HG02938 (cell line): ENCODE results near the gene ANXA7.
A peak's percentile ranks its signal among the peaks of the same experiment; 100 is the strongest.

ENCODE experiments used
- ATAC-seq: cut with Tn5 transposase; IDR thresholded peaks from one replicate; pipeline ENCODE4 v1.9.1; 2021; ENCODE audit warnings: mild to moderate bottlenecking, moderate library complexity; ENCODE audit not compliant: unreplicated experiment

Gene ANXA7

DNA sequence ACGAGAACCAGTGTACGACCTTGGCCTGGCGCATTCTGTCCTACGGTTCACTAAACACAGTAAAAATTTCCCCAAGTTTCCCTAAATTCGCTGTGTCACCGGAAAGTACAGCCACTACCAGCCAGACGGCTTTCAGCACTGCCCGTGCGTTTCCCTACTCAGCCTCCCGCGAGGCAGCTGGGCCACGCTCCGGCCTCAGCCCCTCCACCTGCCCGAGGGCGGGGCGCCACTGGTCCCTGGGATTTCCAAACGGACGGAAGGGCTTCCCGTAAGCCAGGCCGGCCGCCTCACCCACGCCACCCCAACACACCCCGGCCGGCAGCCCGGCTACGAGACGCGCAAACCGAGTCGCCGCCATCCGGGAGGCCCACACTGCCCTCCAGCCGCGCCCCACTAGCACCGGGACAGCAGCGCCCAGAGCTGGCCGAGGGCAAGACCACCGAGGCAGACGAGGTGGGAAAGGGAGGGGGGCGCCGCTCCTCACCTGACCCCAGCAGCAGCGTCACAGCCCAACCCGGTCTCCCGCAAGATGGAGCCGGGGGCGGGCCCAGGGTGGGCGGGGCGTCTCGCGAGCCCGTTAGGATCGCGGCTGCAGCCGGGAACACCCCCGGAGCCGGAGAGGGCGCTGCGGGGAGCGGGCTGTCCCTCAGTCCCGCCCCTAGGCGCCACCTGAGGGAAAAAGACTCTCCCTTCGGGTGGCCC is at the start of gene ANXA7:
ANXA7 (minus strand) TSS at position 531 of the 702 bp plus-strand sequence. CDS start 13,202 bp downstream, outside the sequence.
- ATAC-seq = peak; percentile 78

DNA sequence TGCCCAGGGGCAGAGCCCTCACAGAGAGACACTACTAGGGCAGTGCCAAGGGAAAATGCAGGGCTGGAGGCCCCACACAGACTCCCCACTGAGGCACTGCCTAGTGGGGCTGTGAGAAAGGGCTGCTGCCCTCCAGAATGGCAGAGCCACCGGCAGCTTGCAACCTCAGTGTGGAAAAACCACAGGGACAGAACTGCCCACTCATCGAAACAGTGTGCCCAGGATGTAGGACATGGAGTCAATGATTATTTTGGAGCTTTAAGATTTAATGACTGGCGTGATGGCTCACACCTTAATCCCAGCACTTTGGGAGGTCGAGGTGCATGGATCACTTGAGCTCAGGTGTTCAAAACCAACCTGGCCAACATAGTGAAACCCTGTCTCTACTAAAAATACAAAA is 47.0 kb upstream of the ANXA7 start:
- no peak for ATAC-seq

DNA sequence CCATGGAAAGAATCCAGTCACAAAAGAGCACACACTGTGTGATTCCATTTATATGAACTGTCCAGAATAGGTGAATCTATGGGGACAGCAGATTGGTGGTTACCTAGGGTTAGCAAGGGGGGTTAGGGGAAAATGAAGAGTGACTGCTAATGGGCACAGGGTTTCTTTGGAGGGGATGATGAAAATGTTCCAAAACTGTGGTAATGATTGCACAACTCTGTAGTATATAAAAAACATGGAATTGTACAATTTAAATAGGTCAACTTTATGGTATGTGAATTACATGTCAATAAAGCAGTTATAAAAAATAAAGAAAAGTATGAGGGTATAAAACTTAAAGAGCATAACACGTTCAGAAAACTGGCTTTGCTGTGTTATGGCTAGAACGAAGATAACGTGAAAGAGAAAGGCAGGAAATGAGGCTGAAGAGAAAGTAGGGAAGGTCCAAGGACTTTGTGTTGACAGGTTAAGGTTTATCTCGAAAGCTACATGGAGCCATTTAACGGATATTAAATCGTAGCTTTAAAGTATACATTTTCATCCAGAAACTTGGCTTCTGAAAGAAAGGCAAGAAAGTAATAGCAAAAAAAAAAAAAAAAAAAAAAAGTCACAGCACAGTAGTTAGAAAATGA is 45.9 kb upstream of the ANXA7 start:
- no peak for ATAC-seq

DNA sequence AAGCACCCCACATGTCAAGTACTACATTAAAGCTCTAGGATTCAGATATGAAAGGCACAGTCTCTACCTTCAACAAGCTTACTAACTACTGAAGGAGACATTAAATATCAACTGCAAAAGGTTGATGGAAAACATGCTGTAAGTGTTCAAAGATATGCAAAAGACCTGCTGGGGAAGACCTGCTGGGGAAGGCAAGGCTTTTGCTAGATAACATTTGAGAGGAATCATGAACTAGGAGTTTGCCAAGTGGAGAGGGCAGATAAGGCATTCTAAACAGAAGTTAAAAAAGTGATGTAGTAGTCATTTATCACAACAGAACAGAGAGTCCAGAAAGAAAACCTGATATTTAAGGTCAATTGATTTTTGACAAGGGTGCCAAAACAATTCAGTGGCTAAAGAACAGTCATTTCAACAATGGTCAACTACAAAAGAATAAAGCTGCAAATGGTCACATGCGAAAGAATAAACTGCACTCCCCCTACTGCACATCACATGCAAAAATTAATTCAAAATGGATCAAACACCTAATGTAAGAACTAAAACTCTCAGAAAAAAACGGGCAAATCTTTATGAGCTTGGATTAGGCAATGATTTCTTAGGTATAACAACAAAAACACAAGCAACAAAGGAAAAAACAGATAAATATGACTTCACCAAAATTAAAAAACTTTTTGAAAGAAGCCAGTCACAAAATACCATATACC is 42.5 kb upstream of the ANXA7 start:
- no peak for ATAC-seq

DNA sequence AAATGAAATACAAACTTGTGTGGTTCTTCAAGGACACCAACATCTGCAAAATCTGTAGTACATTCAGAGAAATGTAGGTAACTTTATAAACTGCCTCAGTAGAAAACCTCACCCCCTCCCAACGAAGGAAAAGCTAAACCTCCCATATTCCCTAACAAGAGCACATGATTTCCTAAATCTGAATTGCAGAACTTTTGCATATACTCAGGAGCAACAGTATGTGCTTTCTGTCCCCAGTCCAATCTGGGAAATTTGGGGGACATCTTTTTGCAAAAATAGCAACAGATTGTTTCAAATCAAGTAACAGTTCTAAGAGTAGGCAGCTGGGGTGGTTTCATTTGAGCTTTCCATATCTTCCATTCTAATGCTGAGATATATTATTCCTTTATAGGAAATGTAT is 35.3 kb upstream of the ANXA7 start:
- ATAC-seq = no peak

DNA sequence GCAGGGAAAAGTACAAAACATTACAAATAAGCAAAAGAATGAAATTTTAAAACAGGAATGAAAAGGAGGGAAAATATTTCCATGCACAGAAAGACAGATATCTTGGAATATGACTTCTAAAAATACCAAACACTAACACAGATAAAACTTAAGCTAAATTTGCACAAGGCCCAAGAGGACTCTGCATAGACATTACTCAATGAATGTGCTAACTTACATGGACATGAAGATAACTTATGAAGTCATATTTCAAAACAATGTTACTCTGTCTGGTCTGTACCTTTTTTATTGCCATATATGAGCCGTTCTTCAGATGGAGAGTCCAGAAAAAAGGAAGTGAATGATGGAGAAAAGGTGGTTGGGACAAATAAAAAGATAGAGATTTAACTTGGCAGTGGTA is 34.5 kb upstream of the ANXA7 start:
- ATAC-seq = no peak

DNA sequence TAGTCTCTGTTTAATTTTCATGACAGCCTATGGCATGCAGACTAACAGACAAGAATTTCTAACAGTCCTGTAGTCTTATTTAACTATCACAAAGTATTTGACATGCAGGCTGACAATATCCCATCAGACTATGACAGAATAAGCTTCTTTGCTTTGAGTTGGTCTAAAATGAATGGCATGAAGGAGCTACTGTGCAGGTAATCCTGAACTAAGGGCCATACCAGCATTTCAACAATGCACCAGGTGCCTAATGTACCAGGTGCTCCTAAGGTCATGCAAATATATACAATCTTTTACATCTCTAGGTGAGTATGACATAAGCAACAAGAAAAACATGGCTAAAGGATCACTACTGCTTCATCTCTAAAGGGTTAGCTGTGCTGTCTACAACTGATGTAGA is 33.1 kb upstream of the ANXA7 start:
- no peak for ATAC-seq

DNA sequence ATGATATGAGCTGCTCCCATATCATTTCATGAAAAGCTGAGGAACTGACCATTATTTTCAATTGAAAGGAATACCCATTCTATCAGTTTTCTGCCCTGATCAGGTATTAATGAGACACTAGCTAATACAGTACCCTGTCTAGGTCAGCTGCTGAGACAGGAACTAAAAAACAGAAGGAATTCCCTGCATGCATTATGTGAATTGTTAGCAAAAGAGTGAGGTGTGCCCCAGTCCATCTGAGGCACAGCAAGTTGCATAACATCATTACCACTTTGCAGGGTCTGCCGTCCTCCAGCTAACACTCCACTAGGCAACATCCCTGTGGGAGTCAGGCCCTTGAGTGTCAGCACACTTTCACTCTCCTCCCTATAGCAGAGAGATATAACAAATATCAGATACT is 30.6 kb upstream of the ANXA7 start:
- ATAC-seq = no peak

DNA sequence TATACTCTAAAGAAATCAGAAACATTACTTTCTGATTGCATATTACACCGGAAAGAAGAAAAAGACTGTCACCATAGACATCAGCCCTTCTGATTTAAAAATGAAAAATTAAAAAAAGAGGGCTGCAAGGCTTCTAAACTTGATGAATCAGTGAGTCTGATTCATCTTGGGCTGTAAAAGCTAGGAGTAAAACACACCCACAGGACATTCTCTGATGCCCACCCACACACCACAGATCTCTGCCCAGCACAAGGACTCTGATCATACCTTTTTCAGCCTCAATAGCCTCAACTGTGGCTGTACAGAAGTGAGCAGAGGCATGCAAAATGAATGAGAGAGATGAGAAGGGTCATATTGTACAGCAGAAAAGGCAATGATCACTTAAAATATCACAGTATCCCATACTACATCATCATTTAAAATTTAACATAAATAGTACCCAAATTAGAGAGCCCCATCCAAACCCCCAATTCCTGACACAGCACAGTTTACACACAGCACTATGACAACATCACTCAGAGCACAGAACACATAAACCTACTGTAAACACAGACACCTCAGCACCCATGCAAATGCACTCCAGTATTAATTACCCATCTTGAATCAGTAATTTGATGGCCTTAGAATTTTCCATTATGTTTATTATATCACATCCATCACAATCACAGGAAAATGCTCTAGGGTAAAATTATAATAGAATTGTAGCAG is 25.9 kb upstream of the ANXA7 start:
- no peak for ATAC-seq

DNA sequence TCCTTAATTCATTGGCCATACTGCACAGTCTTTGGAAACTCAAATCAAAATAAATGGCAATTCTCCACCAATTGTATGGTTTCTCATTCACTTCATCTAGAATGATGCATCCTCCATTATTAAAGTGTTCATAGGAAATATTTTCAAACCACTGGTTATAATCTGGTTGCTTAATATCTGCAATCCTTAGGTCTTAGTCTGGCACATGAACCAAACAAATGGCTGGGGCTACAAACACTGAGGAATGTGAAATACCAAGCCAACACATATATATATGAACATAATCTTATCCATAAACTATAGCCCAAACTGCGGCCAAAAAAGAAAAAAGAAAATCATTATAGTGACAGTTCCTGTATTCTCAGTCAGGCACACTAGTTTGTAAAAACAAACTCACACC is 25.2 kb upstream of the ANXA7 start:
- ATAC-seq = no peak

DNA sequence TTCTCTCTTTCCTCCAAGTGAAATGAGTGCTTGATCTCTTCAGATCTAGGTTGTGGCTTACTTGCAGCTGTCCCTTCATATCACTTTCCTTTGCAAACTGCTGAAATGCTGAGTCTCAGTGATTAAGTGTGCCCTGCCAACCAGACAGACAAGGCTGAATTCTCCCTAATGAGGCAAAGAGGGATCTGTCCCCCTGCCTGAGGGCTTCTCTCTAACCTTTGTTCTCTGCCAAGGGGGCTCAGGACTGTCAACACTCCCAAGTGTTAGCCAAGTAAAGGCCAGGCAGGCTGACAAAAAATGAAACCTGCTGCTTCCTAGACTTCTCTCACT is 19.6 kb upstream of the ANXA7 start, which contains the start of gene MSS51:
MSS51 (minus strand) TSS at position 24 of the 330 bp plus-strand sequence. CDS start 5,277 bp downstream, outside the sequence.
- no peak for ATAC-seq

DNA sequence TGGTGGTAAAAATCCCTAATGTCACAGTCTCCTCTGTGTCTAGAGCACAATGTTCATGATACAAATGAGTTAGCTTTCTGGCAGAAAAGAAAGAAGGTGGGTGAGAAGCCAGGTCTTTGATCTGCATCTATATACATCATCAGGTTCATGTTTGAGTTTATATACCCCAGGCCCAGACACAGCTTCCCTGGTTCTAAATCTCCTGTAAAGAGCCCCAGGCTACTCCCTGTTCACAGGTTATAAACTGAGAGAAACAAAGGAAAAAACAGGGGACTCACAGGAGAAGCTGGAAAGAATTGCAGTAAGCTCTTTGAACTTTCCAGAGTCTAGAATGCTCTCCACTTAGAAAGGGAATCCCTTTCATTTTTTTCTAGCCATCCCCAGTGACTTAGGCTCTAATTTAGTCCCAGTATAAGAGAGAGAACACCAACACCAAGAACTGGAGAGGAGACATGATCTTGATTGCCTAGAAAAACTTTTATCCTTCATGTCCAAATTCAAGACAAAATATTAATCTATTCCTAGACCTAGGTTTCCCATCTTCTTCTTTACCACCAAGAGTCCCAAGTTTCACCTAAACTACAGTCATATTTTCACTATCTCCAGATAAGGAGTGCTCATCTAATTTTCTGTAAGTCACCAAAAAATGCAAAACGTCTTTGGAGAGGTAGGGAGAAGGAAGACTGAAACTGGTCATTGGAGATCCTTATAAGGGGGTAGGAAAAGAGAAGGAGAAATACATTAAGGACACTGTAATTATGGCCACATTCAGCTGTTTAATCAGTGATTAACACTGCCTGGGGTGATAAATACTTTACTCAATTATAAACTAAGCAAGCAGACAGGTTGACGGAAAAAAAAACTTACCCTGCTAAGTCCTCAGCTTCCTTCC is 19.0 kb upstream of the ANXA7 start:
- ATAC-seq = no peak

DNA sequence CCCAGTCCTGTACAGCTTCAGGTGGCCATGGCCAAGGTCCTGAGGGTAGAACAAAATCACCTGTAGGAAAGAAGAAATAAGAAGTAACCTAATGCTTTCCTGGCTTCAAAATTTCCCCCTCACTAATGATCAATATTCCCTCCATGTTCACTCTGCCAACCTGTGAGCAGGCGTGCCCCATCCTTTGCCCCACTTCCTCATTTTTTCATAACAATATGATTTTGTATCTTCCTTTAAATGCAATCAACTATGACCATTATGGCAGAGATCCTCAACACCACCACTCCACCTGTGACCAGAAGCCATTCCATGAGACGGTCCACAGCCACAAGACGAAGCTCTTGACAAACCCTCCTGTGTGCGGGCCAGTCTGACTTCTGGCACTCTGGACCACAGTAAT is 12.5 kb upstream of the ANXA7 start:
- ATAC-seq = no peak

DNA sequence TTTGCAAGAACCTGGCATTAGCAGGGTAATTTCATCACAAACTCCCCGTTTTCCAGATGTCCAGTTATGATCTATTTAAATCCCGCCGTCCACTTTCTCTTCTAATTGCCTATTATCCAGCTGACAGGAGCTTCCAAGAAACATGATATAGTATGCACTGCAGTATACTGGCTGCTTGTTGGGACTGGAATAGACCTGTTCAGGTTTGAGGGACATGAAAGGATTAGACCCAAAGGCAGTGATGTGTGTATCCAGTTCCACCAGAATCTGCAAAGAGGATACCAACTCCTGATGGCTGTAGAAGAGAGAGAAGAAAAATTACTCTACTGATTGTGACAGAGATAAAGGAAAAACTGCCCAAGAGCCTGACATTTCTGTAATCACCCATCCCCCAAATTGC is 10.6 kb upstream of the ANXA7 start:
- no peak for ATAC-seq

DNA sequence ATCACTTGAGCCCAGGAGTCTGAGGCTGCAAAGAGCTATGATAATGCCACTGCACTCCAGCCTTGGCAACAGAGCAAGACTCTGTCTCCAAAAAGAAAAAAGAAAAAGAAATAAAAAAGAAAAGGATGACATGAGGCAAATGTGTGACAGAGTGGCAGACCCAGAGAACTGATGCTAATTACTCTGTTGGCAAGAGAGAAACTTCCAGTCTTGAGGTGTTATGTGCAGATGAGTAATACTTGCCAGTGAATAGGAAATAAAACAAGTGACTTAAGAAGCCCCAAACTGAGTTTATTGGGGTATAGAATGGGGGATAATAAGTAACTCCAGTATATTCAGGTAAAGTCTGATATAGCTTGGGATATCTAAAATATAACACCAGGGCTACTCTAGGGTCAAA is 9.5 kb upstream of the ANXA7 start:
- ATAC-seq = no peak

DNA sequence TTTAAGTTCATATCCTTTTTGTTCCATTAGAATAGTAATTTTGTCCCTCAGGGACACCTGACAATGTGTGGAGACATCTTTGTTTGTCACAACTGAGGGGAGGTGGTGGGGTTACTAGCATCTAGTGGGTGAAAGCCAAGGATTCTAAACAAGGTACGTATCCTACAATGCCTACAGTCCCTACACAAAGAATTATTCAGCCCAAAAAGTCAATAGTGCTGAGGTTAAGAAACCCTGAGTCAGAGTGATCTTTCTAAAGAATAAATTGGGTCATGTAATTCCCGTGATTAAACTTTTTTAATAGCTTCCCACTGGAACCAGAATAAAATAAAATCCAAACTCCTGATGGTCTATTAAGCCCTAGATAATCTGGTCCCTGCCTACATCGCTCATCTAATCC is 2.7 kb upstream of the ANXA7 start:
- no peak for ATAC-seq

DNA sequence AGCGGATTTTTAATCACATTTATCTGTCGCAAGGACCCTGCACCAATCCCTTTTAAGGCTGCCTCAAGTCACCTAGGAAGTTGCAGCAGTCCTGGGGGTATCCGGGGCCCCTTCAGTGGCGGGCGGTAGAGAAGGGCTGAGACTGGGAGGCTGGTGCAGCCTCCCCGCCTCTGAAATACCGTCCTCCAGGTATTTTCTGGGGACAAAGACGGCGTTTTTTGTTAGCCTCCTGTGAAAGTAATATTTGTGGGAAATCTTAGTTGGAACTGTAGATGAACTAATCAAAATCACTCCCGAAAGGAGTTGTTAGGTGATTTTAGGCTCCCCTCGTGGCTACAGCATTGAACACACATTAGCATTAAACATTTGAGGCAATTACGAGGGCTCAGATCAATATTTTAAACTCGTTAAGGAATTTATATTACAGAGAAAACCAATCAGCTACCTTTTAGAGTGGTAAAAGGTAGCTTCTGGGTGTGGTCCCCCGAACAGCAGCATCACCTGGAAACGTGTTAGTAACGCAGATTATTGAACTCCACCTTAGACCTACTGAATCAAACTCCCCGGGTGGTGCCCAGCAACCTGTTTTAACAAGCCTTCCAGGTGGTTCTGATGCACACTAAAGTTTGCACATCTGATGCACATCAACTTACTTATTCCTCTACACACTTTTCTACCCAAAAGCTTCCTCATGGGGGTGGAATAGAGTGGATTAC is 530 bp upstream of the ANXA7 start:
- ATAC-seq = peak; percentile 28

DNA sequence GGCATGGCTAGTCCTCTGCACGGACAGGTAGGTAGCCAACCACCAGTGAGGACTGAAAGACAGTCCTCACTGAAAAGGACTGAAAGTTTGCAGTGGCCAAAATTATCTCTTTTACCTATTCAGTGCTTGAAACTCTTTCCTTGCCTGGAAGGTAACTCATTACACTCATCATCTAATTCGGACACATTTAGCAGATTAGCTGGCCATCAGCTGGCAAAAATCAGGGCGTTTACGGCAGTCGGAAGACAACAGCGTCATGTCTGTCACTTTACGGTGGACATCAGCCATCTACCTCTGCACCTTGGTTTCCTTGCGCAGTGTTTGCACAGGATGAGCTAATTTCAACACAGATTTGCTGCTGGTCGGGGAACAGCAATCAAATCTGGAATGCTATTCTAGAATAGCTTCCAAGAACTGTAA is 740 bp downstream of the ANXA7 start:
- peak; percentile 39 for ATAC-seq

DNA sequence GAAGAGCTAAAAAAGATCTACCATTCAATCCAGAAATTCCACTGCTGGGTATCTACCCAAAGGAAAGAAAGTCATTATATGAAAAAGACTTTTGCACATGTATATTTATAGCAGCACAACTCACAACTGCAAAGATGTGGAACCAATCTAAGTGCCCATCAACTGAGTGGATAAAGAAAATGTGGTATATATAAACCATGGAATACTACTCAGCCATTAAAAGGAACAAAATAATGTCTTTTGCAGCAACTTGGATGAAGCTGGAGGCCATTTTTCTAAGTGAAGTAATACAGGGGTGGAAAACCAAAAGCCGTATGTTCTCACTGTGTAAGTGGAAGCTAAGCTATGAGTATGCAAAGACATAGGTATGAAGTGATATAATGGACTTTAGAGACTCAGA is 3.0 kb downstream of the ANXA7 start:
- ATAC-seq = no peak

DNA sequence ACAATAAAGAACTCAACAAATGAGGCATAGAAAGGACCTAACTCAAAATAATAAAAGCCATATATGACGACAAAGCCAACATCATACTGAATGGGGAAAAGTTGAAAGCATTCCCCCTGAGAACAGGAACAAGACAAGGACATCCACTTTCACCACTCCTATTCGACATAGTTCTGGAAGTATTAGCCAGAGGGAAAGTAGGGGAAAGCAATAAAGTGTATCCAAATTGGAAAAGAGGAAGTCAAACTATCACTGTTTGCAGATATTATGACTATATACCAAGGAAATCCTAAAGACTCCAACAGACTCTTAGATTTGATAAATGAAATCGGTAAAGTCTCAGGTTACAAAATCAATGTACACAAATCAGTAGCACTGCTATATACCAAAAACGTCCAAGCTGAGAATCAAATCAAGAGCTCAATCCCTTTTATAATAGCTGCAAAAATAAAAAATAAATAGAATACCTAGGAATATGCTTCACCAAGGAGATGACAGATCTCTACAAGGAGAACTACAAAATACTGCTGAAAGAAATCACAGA is 4.8 kb downstream of the ANXA7 start:
- ATAC-seq = no peak
